GM23248 (cell line): Measurements from ENCODE around the gene PLCL2.

Source experiments
- EZH2 ChIP-seq: fragments of 200-600 bp; sonication (generic); IDR thresholded peaks from 2 replicates; pipeline ENCODE4 v1.6.1; 2018; ENCODE audit warnings: antibody characterized with exemption, mild to moderate bottlenecking; ENCODE audit not compliant: insufficient read depth, poor library complexity, severe bottlenecking
- EZH2phosphoT487 ChIP-seq: fragments of 200-600 bp; sonication (generic); IDR thresholded peaks from 2 replicates; pipeline ENCODE4 v1.6.1; 2018; ENCODE audit warnings: antibody characterized with exemption, moderate library complexity, mild to moderate bottlenecking, low read depth; ENCODE audit not compliant: insufficient read depth

DNA sequence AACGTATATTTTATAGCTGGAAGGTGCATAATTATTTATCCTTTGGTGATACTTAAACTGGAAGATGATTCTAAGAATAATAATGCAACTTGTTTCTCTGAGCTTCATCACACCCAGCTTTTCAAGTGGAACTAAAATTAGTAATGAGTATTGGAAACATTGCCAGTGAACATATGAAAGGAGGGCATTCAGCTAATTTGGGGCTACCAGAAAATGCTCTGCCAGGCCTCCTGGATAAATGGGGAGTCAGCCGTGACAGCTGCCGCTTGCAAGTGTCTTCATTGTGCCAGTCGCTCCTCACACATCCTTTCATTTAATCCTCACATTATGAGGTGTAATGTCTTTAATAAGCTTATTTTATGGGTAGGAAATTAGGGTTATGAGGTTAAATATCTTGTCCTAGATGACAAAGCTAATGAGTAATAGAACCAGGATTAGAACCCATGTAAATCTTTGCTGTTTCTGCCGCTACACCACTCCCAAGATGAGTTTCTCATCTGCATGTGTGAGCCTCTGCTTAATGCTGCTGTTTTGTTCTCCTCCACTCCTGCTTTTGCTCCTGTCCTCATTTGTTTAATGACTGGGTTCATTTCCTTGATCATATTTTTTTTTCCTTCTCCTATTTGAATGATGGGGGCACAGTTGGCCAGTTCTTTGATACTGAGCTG is 155.7 kb downstream of the PLCL2 start:
- no peak for TF ChIP-seq EZH2
- no peak for TF ChIP-seq EZH2phosphoT487
